ENCODE measurements around the gene STXBP3. TPM values are rescaled to one million over a fixed set of nuclear protein-coding genes. Genes with fewer than 3 reads are reported as not detected.

The STXBP3 gene
- total and polyA plus RNA-seq, 2 of the 13 experiments (the other 11 are each of a cell fraction or from before 2014, with no cell fraction given) = 13.0 to 20.8 TPM

DNA sequence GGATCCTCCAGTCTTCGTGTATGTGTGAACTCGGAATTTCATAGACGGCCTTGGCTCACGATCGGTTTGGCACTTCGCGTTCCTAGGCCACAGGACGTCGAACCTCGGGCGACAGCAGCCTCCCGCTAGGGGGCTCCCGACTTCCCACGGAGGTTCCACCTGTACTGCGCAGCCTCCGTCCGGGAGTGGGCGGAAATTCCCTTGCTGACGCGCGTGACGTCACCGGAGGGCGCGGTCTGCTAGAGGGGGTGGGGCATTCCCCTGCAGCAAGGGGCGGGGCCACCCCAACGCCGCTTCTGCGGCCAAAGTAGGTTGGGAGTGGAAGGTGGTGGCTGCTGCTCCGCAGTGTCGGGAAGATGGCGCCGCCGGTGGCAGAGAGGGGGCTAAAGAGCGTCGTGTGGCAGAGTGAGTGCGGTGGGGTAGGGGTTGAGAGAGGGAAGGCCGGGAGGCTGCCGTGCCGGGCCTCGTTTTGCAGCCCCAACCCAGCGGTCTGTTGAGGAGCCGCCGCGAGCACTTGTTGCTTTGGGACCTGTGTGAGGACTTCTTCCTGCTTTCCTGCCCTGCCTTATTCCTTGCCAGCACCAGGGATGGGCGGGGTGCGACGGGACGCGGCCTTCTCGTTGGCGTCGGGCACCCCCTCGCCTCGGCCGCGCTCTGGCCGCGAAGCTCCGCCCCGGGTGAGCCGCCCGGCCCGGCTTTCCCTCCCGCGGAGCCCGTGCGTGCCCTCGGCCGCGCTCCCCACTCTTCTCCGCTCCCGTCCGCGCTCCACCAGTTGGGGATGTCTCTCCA, at the start of gene STXBP3 (continued):
- TF ChIP-seq, protein P1, sequence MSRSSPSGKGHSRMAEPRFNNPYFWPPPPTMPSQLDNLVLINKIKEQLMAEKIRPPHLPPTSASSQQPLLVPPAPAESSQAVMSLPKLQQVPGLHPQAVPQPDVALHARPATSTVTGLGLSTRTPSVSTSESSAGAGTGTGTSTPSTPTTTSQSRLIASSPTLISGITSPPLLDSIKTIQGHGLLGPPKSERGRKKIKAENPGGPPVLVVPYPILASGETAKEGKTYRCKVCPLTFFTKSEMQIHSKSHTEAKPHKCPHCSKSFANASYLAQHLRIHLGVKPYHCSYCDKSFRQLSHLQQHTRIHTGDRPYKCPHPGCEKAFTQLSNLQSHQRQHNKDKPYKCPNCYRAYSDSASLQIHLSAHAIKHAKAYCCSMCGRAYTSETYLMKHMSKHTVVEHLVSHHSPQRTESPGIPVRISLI (CRISPR knock-in tag; IDR thresholded peaks at IDR 0.05; ENCODE audit: borderline replicate concordance) = 0 out of 2 replicates have a peak, but pooled peaks have one; percentile 36
- TF ChIP-seq SP5 (CRISPR knock-in tag; IDR thresholded peaks at IDR 0.05; ENCODE audit: borderline replicate concordance, low read depth) (peak; percentile 52; the same call in 1 of the 2 replicates), ZC3H13 (CRISPR knock-in tag; IDR thresholded peaks at IDR 0.05) (no peak), KDM2A (CRISPR knock-in tag; IDR thresholded peaks at IDR 0.05; ENCODE audit: borderline replicate concordance, low read depth) (peak; percentile 88; the same call in 1 of the 2 replicates), SRY (CRISPR knock-in tag; IDR thresholded peaks at IDR 0.05) (no peak), ISL2 (CRISPR knock-in tag; IDR thresholded peaks at IDR 0.05) (peak; percentile 29; the same call in 1 of the 2 replicates), MIER2 (CRISPR knock-in tag; IDR thresholded peaks at IDR 0.05) (no peak; the same call in 1 of the 2 replicates), MAF1 (CRISPR knock-in tag; IDR thresholded peaks at IDR 0.05; ENCODE audit: borderline replicate concordance) (peak; percentile 76; the same call in 1 of the 2 replicates), EHMT2 (IDR thresholded peaks at IDR 0.05; ENCODE audit: borderline replicate concordance, low read depth, low read length) (no peak; the same call in 1 of the 2 replicates), ZNF234 (CRISPR knock-in tag; conservative IDR thresholded peaks at IDR 0.05) (no peak), ZNF790 (CRISPR knock-in tag; IDR thresholded peaks at IDR 0.05; ENCODE audit: borderline replicate concordance) (no peak), ATRX (CRISPR knock-in tag; IDR thresholded peaks at IDR 0.05; ENCODE audit: borderline replicate concordance) (no peak), NFKB2 (CRISPR knock-in tag; IDR thresholded peaks at IDR 0.05; ENCODE audit: borderline replicate concordance) (peak; percentile 83; the same call in 1 of the 2 replicates), ZNF446 (CRISPR knock-in tag; IDR thresholded peaks at IDR 0.05) (0 out of 2 replicates have a peak, but pooled peaks have one; percentile 56), ZNF607 (CRISPR knock-in tag; IDR thresholded peaks at IDR 0.05; ENCODE audit: borderline replicate concordance) (peak; percentile 66; the same call in 1 of the 2 replicates), MTA3 (CRISPR knock-in tag; IDR thresholded peaks at IDR 0.05) (no peak), AKAP8 (CRISPR knock-in tag; IDR thresholded peaks at IDR 0.05) (peak; percentile 29; the same call in 1 of the 2 replicates), NCOR1 (IDR thresholded peaks at IDR 0.05; ENCODE audit: borderline replicate concordance, low read length) (no peak)
- TF ChIP-seq, protein P2, sequence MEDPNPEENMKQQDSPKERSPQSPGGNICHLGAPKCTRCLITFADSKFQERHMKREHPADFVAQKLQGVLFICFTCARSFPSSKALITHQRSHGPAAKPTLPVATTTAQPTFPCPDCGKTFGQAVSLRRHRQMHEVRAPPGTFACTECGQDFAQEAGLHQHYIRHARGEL (CRISPR knock-in tag; IDR thresholded peaks at IDR 0.05) = no peak
- TF ChIP-seq, protein P3, sequence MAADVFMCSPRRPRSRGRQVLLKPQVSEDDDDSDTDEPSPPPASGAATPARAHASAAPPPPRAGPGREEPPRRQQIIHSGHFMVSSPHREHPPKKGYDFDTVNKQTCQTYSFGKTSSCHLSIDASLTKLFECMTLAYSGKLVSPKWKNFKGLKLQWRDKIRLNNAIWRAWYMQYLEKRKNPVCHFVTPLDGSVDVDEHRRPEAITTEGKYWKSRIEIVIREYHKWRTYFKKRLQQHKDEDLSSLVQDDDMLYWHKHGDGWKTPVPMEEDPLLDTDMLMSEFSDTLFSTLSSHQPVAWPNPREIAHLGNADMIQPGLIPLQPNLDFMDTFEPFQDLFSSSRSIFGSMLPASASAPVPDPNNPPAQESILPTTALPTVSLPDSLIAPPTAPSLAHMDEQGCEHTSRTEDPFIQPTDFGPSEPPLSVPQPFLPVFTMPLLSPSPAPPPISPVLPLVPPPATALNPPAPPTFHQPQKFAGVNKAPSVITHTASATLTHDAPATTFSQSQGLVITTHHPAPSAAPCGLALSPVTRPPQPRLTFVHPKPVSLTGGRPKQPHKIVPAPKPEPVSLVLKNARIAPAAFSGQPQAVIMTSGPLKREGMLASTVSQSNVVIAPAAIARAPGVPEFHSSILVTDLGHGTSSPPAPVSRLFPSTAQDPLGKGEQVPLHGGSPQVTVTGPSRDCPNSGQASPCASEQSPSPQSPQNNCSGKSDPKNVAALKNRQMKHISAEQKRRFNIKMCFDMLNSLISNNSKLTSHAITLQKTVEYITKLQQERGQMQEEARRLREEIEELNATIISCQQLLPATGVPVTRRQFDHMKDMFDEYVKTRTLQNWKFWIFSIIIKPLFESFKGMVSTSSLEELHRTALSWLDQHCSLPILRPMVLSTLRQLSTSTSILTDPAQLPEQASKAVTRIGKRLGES (CRISPR knock-in tag; IDR thresholded peaks at IDR 0.05; ENCODE audit: borderline replicate concordance) = 0 out of 2 replicates have a peak, but pooled peaks have one; percentile 37
- TF ChIP-seq, protein P4, sequence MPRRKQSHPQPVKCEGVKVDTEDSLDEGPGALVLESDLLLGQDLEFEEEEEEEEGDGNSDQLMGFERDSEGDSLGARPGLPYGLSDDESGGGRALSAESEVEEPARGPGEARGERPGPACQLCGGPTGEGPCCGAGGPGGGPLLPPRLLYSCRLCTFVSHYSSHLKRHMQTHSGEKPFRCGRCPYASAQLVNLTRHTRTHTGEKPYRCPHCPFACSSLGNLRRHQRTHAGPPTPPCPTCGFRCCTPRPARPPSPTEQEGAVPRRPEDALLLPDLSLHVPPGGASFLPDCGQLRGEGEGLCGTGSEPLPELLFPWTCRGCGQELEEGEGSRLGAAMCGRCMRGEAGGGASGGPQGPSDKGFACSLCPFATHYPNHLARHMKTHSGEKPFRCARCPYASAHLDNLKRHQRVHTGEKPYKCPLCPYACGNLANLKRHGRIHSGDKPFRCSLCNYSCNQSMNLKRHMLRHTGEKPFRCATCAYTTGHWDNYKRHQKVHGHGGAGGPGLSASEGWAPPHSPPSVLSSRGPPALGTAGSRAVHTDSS (CRISPR knock-in tag; conservative IDR thresholded peaks at IDR 0.05) = no peak
- TF ChIP-seq, protein P5, sequence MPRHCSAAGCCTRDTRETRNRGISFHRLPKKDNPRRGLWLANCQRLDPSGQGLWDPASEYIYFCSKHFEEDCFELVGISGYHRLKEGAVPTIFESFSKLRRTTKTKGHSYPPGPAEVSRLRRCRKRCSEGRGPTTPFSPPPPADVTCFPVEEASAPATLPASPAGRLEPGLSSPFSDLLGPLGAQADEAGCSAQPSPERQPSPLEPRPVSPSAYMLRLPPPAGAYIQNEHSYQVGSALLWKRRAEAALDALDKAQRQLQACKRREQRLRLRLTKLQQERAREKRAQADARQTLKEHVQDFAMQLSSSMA (CRISPR knock-in tag; IDR thresholded peaks at IDR 0.05) = peak; percentile 18; the same call in 1 of the 2 replicates
